GM12878 (cell line): ENCODE measurements around the gene SLC45A3. TPM values are rescaled to one million over a fixed set of nuclear protein-coding genes. Genes with fewer than 3 reads are reported as not detected.

Experiments used
- ATAC-seq: fragments of 200-7000 bp; cut with Tn5 transposase; 3 replicates; pipeline ENCODE4 v1.9.1; 2020; ENCODE audit warnings: mild to moderate bottlenecking, moderate library complexity
- BruUV-seq: library from RNA; stranded (reverse); fragments of 400-500 nt; replicated peaks from 2 replicates; lab custom pipeline; 2021; lab: Mats Ljungman, UMichigan
- CTCF ChIA-PET: fragments of 300-600 bp; sonication (Branson Sonifier 250); formaldehyde crosslinking; extraction: SDS; loops from one replicate; lab custom pipeline; 2021; ENCODE audit warnings: inconsistent platforms; lab: Yijun Ruan, JAX
- POLR2A ChIA-PET: fragments of 350-600 bp; formaldehyde crosslinking; extraction: SDS; loops from one replicate; lab custom pipeline; 2021; ENCODE audit warnings: inconsistent platforms; lab: Charles Lee
- RAD21 ChIA-PET: fragments of 300-600 bp; sonication (Branson Sonifier 250); formaldehyde crosslinking; loops from one replicate; lab custom pipeline; 2023; ENCODE audit warnings: antibody characterized with exemption; ENCODE audit not compliant: unreplicated experiment; lab: Charles Lee
- SMC1A ChIA-PET: fragments of 300-600 bp; sonication (Branson Sonifier 250); formaldehyde crosslinking; loops from one replicate; lab custom pipeline; 2023; ENCODE audit not compliant: unreplicated experiment, uncharacterized antibody; lab: Charles Lee
- DNase-seq: peaks from one replicate; pipeline ENCODE4 v3.0.0-alpha.2; 2011; ENCODE audit warnings: low read depth, low spot score
- FAIRE-seq: peaks from 3 replicates; lab custom pipeline; 2011; peaks lifted over from hg19 to GRCh38; lab: Jason Lieb, UNC
- H2AFZ ChIP-seq: 2 replicates; pipeline ENCODE4 v1.6.0; 2011; ENCODE audit warnings: low read depth, low read length, control low read depth; ENCODE audit not compliant: control insufficient read depth
- H3K27ac ChIP-seq: 2 replicates; pipeline ENCODE4 v1.5.1; 2011; ENCODE audit warnings: control low read depth; ENCODE audit not compliant: control insufficient read depth, insufficient read depth
- H3K27me3 ChIP-seq, 2 experiments: replicated peaks in 1 of 2; 2 replicates each; pipeline versions ENCODE4 v1.6.0 to v1.6.1; 2011; ENCODE audit warnings: low read length in 1 of 2; ENCODE audit not compliant: control insufficient read depth in 2 of 2, insufficient read depth in 2 of 2
- H3K36me3 ChIP-seq, 2 experiments: 2 replicates each; pipeline ENCODE4 v1.5.1; 2011; ENCODE audit warnings: low read length in 1 of 2; ENCODE audit not compliant: control insufficient read depth in 2 of 2, insufficient read depth in 2 of 2
- H3K4me1 ChIP-seq: 2 replicates; pipeline ENCODE4 v1.6.1; 2011; ENCODE audit warnings: mild to moderate bottlenecking, low read length, moderate library complexity, mixed read lengths; ENCODE audit not compliant: control insufficient read depth, insufficient read depth
- H3K4me2 ChIP-seq: 2 replicates; pipeline ENCODE4 v1.6.0; 2011; ENCODE audit warnings: control low read depth; ENCODE audit not compliant: control insufficient read depth, insufficient read depth
- H3K4me3 ChIP-seq: fragments of 200-600 bp; sonication (generic); 2 replicates; pipeline ENCODE4 v1.5.1; 2016
- H3K79me2 ChIP-seq: 2 replicates; pipeline ENCODE4 v1.6.0; 2011; ENCODE audit warnings: low read length; ENCODE audit not compliant: control insufficient read depth, insufficient read depth
- H3K9ac ChIP-seq: 2 replicates; pipeline ENCODE4 v1.8.0; 2011; ENCODE audit warnings: low read length, control low read depth, mixed read lengths; ENCODE audit not compliant: control insufficient read depth, insufficient read depth
- H3K9me3 ChIP-seq: replicated peaks from 3 replicates; pipeline ENCODE4 v1.5.1; 2011; ENCODE audit warnings: mild to moderate bottlenecking, low read length; ENCODE audit not compliant: control insufficient read depth, insufficient read depth
- H4K20me1 ChIP-seq: 2 replicates; pipeline ENCODE4 v1.6.0; 2011; ENCODE audit not compliant: control insufficient read depth, insufficient read depth
- CREM ChIP-seq: IDR thresholded peaks from 2 replicates; pipeline ENCODE4 v1.6.1; 2014; ENCODE audit warnings: antibody characterized with exemption, low read depth
- FOXK2 ChIP-seq: fragments of 450-650 bp; IDR thresholded peaks from 2 replicates; pipeline ENCODE4 v1.6.1; 2017; ENCODE audit warnings: mild to moderate bottlenecking, moderate library complexity
- GATAD2B ChIP-seq: fragments of 450-650 bp; conservative IDR thresholded peaks from 2 replicates; pipeline ENCODE4 v1.6.1; 2017; ENCODE audit warnings: low read depth, mild to moderate bottlenecking, moderate library complexity
- HDAC2 ChIP-seq: fragments of 200-600 bp; sonication (generic); IDR thresholded peaks from 2 replicates; pipeline ENCODE4 v1.6.1; 2017
- IKZF1 ChIP-seq: fragments of 450-650 bp; conservative IDR thresholded peaks from 2 replicates; pipeline ENCODE4 v1.6.1; 2017; ENCODE audit warnings: antibody characterized with exemption, mild to moderate bottlenecking
- MTA2 ChIP-seq: fragments of 450-650 bp; IDR thresholded peaks from 2 replicates; pipeline ENCODE4 v1.6.1; 2016; ENCODE audit warnings: low read depth, mild to moderate bottlenecking, moderate library complexity
- PKNOX1 ChIP-seq: fragments of 450-650 bp; IDR thresholded peaks from 2 replicates; pipeline ENCODE4 v1.6.1; 2016; ENCODE audit warnings: mild to moderate bottlenecking
- RUNX3 ChIP-seq: IDR thresholded peaks from 2 replicates; pipeline ENCODE4 v1.6.1; 2012; ENCODE audit warnings: low read length, inconsistent platforms
- SPI1 ChIP-seq: IDR thresholded peaks from 2 replicates; pipeline ENCODE4 v1.6.1; 2011; ENCODE audit warnings: low read depth, mild to moderate bottlenecking, low read length, moderate library complexity, borderline replicate concordance; ENCODE audit not compliant: insufficient read depth
- WGBS: methylation state at CpG from one replicate; pipeline ENCODE4 v1.1.6; 2016; ENCODE audit warnings: low lambda C conversion rate; ENCODE audit not compliant: insufficient replicate concordance, insufficient coverage; ENCODE audit errors: missing lambda C conversion rate; 5-methylcytosine and 5-hydroxymethylcytosine counted together
- in situ Hi-C: fragments of 300-500 bp; cut with MboI; formaldehyde crosslinking; loops from 9 replicates; pipeline ENCODE4 v1.14.3; 2018; ENCODE audit warnings: mixed read lengths
- intact Hi-C: fragments of 100-400 bp; cut with micrococcal nuclease; formaldehyde crosslinking; loops from one replicate; pipeline ENCODE4 v1.14.2; 2022; ENCODE audit not compliant: unreplicated experiment
- polyA plus RNA-seq, 11 experiments: library from polyadenylated mRNA; depleted of rRNA in 4 of 11; unstranded in 6 of 11; stranded (reverse) in 5 of 11; fragments of >200 nt; fragmentation: Nextera tagmentation in 4 of 11; fragmentation: Illumina TruSeq in 1 of 11; extraction: Ambion mirVana in 4 of 11; extraction: Trizol in 1 of 11; gene quantifications; 1 replicate in 1 of 11; 2 replicates in 10 of 11; pipeline versions ENCODE4 v1.2.1 to v1.2.3, GENCODE V29; 2011 to 2016; ENCODE audit warnings: inconsistent platforms in 2 of 11, missing spikeins in 2 of 11, low read depth in 1 of 11
- total RNA-seq, 4 experiments: library from RNA; depleted of rRNA in 3 of 4; stranded (reverse); fragments of >200 nt in 3 of 4; fragmentation: Illumina TruSeq in 1 of 4; extraction: Trizol in 1 of 4; gene quantifications; 2 replicates each; pipeline versions ENCODE4 v1.2.1 to v1.2.3, GENCODE V29; 2013 to 2021

SLC45A3 gene
- total and polyA plus RNA-seq, 10 of the 15 experiments (the other 5 are each of a cell fraction or from before 2014, with no cell fraction given), result 0.26 to 10.3 (median 4.1) TPM

GRCh38 chr1:205612556-205612955 is 67.8 kb downstream of the SLC45A3 start:
- TF ChIP-seq RUNX3 (no peak), FOXK2 (no peak), SPI1 (no peak), HDAC2 (no peak), MTA2 (no peak), PKNOX1 (no peak), IKZF1 (no peak), GATAD2B (no peak), CREM (no peak)
- TF ChIP-seq, all 136 proteins: peak for 0
- Histone ChIP-seq H3K79me2 (peaks cover 7% of the 10 kb centered on the region), H3K9me3 (no peaks in the 10 kb centered on the region), H3K27me3 (no peaks in the 10 kb centered on the region), H3K4me3 (no peak overlapping the region), H3K4me2 (no peak overlapping the region), H3K4me1 (peaks cover 8% of the 10 kb centered on the region; the same call in 1 of the 2 replicates), H3K36me3 (peaks cover 2 to 25% of the 10 kb centered on the region in 2 experiments), H2AFZ (no peak overlapping the region), H3K9ac (no peak overlapping the region), H3K27ac (no peak overlapping the region), H4K20me1 (no peaks in the 10 kb centered on the region)
- ChIA-PET RAD21 (interaction anchor here (0.8 to 1.9 kb wide), 2 partner anchors 17 to 18 kb away, joined by 4 to 6 read pairs; no protein-coding TSS in a partner anchor), POLR2A (interaction anchor here (0.6 to 1.1 kb wide), 5 partner anchors 9 to 20 kb away, joined by 3 to 4 read pairs (median 3); no protein-coding TSS in a partner anchor), CTCF (interaction anchor here (1.1 to 5.6 kb wide), 5 partner anchors 12 to 45 kb away, joined by 3 to 19 read pairs (median 4); partner anchors contain the start of gene ELK4), SMC1A (interaction anchor here (0.8 to 3.6 kb wide), 7 partner anchors 9 to 24 kb away, joined by 3 to 12 read pairs (median 4); no protein-coding TSS in a partner anchor)
- no peak for DNase-seq
- WGBS, result 95% methylated on average over 1 of the region's 1 CpG
- intact Hi-C loops (no loop called here), in situ Hi-C loops (no loop called here)
- no peak for FAIRE-seq
- no peak for ATAC-seq
- BruUV-seq, result no TSS peak
